Activated naive CD4-positive, alpha-beta T cell treated with anti-CD3 and anti-CD28 coated beads, Interleukin-2, amount 50 U/mL, for 24 hours (primary cell): ENCODE results near the gene HECTD2.
"Not testable (repeated sequence)": the region's sequence is repeated elsewhere in the genome, so short reads cannot be mapped to it uniquely, and the experiment has no call there.

ENCODE experiments used
- H3K27ac Mint-ChIP-seq: one replicate; pipeline ENCODE4 v1.8.0; 2021; ENCODE audit warnings: mild to moderate bottlenecking, mixed read lengths
- H3K27me3 Mint-ChIP-seq: one replicate; pipeline ENCODE4 v1.8.0; 2021; ENCODE audit warnings: mixed read lengths
- H3K36me3 Mint-ChIP-seq: one replicate; pipeline ENCODE4 v1.8.0; 2021; ENCODE audit warnings: mixed read lengths
- H3K4me1 Mint-ChIP-seq: one replicate; pipeline ENCODE4 v1.8.0; 2021; ENCODE audit warnings: mixed read lengths
- H3K4me3 Mint-ChIP-seq: one replicate; pipeline ENCODE4 v1.8.0; 2021; ENCODE audit warnings: mild to moderate bottlenecking, mixed read lengths
- H3K9me3 Mint-ChIP-seq: one replicate; pipeline ENCODE4 v1.8.0; 2021; ENCODE audit warnings: mixed read lengths

Gene HECTD2

GRCh38 chr10:91558473-91558872 is 148.3 kb downstream of the HECTD2 start:
- H3K27ac Mint-ChIP-seq, result no peak overlapping the region
- no peak overlapping the region for H3K4me3 Mint-ChIP-seq
- no peaks in the 10 kb centered on the region for H3K4me1 Mint-ChIP-seq
- peaks cover 3% of the 10 kb centered on the region for H3K27me3 Mint-ChIP-seq
- peaks cover 2% of the 10 kb centered on the region for H3K36me3 Mint-ChIP-seq
- no peaks in the 10 kb centered on the region for H3K9me3 Mint-ChIP-seq

- Mint-ChIP-seq H3K9me3 (no peaks in the 10 kb centered on the region), H3K4me3 (no peak overlapping the region), H3K36me3 (peaks cover 2% of the 10 kb centered on the region), H3K27me3 (peaks cover 3% of the 10 kb centered on the region), H3K4me1 (no peaks in the 10 kb centered on the region), H3K27ac (no peak overlapping the region)
Observed at GRCh38 chr10:91559169-91559568, 149.0 kb downstream of the HECTD2 start.

DNA sequence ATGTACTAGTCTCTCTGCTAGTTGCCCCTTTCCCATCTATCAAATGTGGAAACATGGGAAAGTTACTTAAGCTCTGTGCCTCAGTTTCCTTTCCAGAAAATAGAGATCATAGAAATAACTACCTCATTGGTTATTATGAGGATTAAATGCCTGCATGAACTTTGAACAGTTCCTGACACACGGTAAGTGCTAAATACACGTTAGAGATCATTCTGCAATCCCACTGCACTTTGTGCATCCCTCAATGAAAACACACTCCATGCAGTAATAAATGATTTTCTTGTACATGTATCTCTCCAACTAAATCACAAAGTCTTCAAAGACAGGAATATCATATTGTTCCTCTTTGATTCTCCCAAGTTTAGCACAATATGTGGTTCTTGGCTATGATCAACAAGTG is 149.6 kb downstream of the HECTD2 start:
- Mint-ChIP-seq H3K4me1 (no peaks in the 10 kb centered on the region), H3K27me3 (peaks cover 3% of the 10 kb centered on the region), H3K4me3 (no peak overlapping the region), H3K36me3 (peaks cover 2% of the 10 kb centered on the region), H3K9me3 (no peaks in the 10 kb centered on the region), H3K27ac (no peak overlapping the region)

GRCh38 chr10:91560827-91561226 is 150.7 kb downstream of the HECTD2 start:
- not testable (repeated sequence) for H3K4me1 Mint-ChIP-seq, H3K36me3 Mint-ChIP-seq, H3K27ac Mint-ChIP-seq, H3K27me3 Mint-ChIP-seq, H3K9me3 Mint-ChIP-seq, H3K4me3 Mint-ChIP-seq

GRCh38 chr10:91562839-91563581 is 152.9 kb downstream of the HECTD2 start:
- no peak overlapping the region for H3K27ac Mint-ChIP-seq
- no peak overlapping the region for H3K4me3 Mint-ChIP-seq
- H3K27me3 Mint-ChIP-seq, result peaks cover 5% of the 10 kb centered on the region
- peaks cover 2% of the 10 kb centered on the region for H3K36me3 Mint-ChIP-seq
- H3K4me1 Mint-ChIP-seq, result no peaks in the 10 kb centered on the region
- H3K9me3 Mint-ChIP-seq, result no peaks in the 10 kb centered on the region

- no peak overlapping the region for H3K4me3 Mint-ChIP-seq
- peaks cover 5% of the 10 kb centered on the region for H3K27me3 Mint-ChIP-seq
- peaks cover 2% of the 10 kb centered on the region for H3K36me3 Mint-ChIP-seq
- H3K9me3 Mint-ChIP-seq, result no peaks in the 10 kb centered on the region
- no peak overlapping the region for H3K27ac Mint-ChIP-seq
- H3K4me1 Mint-ChIP-seq, result no peaks in the 10 kb centered on the region
Observed at GRCh38 chr10:91564026-91564425, 153.9 kb downstream of the HECTD2 start.
